Progenitor cell of endocrine pancreas (in vitro differentiated cells): ENCODE results near the gene ANKRD22. TPM values are rescaled to one million over a fixed set of nuclear protein-coding genes. Genes with fewer than 3 reads are reported as not detected.

ENCODE experiments used
- DNase-seq: peaks from one replicate; pipeline ENCODE4 v3.0.0; 2021; ENCODE audit warnings: low spot score; ENCODE audit not compliant: unreplicated experiment
- H3K27ac Mint-ChIP-seq: 2 replicates; pipeline ENCODE4 v1.8.0; 2021; ENCODE audit warnings: mild to moderate bottlenecking, moderate library complexity, mixed read lengths
- H3K27me3 Mint-ChIP-seq: 2 replicates; pipeline ENCODE4 v1.8.0; 2021; ENCODE audit warnings: mixed read lengths
- H3K36me3 Mint-ChIP-seq: 2 replicates; pipeline ENCODE4 v1.8.0; 2022; ENCODE audit warnings: mixed read lengths; ENCODE audit not compliant: insufficient read depth
- H3K4me1 Mint-ChIP-seq: 2 replicates; pipeline ENCODE4 v1.8.0; 2021; ENCODE audit warnings: low read depth, mixed read lengths
- H3K4me3 Mint-ChIP-seq: 2 replicates; pipeline ENCODE4 v1.8.0; 2021; ENCODE audit warnings: low read depth, mild to moderate bottlenecking, moderate library complexity, mixed read lengths
- H3K9me3 Mint-ChIP-seq: 2 replicates; pipeline ENCODE4 v1.8.0; 2021; ENCODE audit warnings: low read depth, mixed read lengths
- total RNA-seq: library from RNA; stranded (reverse); gene quantifications from 2 replicates; pipeline ENCODE4 v1.2.1, GENCODE V29; 2021
- TF ChIP-seq, protein P1 (sequence below): fragments of 200-600 bp; sonication (generic); IDR thresholded peaks from one replicate; pipeline ENCODE4 v1.5.0; 2021; ENCODE audit warnings: antibody characterized with exemption, mild to moderate bottlenecking; ENCODE audit not compliant: unreplicated experiment

The ANKRD22 gene
- total RNA-seq, 1 donor from 2014 or later, result not detected

DNA sequence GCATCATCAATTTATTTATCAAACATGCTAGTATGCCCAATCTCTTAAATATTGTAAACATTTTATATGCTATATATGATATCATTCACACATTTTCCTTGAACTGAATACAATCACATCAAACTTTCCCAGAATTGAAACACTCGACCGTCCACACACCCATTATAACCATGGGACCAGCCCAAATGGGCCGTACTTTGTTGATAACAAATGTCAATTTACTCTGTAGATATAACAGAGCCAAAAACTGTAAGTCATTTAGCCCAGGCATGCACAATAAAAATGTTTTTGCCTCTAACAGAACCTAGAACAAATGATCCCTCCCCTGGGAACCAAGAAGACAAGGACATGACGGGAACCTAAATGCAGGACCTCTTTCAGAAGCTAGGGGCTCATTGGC, 683 bp upstream of the ANKRD22 start:
- Mint-ChIP-seq H3K27ac (no peak overlapping the region), H3K4me1 (peaks cover 5% of the 10 kb centered on the region), H3K4me3 (no peak overlapping the region), H3K36me3 (no peaks in the 10 kb centered on the region), H3K9me3 (no peaks in the 10 kb centered on the region), H3K27me3 (peaks cover 6% of the 10 kb centered on the region)
- TF ChIP-seq, protein P1, sequence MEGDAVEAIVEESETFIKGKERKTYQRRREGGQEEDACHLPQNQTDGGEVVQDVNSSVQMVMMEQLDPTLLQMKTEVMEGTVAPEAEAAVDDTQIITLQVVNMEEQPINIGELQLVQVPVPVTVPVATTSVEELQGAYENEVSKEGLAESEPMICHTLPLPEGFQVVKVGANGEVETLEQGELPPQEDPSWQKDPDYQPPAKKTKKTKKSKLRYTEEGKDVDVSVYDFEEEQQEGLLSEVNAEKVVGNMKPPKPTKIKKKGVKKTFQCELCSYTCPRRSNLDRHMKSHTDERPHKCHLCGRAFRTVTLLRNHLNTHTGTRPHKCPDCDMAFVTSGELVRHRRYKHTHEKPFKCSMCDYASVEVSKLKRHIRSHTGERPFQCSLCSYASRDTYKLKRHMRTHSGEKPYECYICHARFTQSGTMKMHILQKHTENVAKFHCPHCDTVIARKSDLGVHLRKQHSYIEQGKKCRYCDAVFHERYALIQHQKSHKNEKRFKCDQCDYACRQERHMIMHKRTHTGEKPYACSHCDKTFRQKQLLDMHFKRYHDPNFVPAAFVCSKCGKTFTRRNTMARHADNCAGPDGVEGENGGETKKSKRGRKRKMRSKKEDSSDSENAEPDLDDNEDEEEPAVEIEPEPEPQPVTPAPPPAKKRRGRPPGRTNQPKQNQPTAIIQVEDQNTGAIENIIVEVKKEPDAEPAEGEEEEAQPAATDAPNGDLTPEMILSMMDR, result no peak
- no peak for DNase-seq

DNA sequence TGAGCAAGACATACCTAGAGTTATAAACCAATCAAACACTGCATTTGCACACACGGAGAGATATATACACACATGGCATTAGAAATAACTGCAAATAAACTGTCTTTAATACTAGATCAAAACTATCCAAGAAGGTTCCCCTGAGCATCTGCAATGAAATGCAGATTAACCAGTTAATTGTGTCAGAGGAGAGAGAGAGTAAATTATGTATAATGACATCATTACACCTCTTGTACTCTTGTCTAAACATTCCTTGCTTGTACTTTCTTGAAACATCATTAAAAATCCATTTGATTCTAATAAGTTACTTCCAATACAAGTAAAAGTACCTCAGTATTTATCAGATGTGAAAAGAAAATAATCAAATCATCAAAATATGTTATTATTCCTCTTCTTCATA, 932 bp downstream of the ANKRD22 start:
- DNase-seq, result no peak
- no peak overlapping the region for H3K27ac Mint-ChIP-seq
- TF ChIP-seq, protein P1, result no peak
- H3K4me3 Mint-ChIP-seq, result no peak overlapping the region
- H3K9me3 Mint-ChIP-seq, result no peaks in the 10 kb centered on the region
- H3K27me3 Mint-ChIP-seq, result peaks cover 3% of the 10 kb centered on the region
- peaks cover 5% of the 10 kb centered on the region for H3K4me1 Mint-ChIP-seq
- H3K36me3 Mint-ChIP-seq, result no peaks in the 10 kb centered on the region

DNA sequence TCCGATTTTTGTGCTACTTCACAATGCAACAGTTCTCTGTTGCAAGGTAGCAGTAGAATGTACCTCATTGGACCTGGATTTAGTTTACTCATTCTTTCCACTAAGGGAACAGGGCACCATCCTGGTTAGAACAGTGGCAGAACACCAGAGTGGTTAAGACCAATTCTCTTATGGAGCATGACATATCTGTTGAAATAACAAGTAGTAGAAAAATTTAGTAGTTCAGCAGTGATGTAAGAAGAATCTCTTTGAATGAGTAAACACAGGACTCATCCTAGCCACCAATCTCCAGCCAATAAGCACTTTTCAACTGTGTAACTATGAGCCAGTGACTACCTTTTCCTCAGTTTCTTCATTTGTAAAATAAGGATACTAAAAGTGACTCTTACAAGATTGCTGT, 2.4 kb downstream of the ANKRD22 start:
- Mint-ChIP-seq H3K36me3 (no peaks in the 10 kb centered on the region), H3K27me3 (peaks cover 9% of the 10 kb centered on the region), H3K9me3 (no peaks in the 10 kb centered on the region), H3K4me3 (no peak overlapping the region), H3K27ac (no peak overlapping the region), H3K4me1 (peaks cover 5% of the 10 kb centered on the region)
- DNase-seq, result no peak
- TF ChIP-seq, protein P1, result no peak

DNA sequence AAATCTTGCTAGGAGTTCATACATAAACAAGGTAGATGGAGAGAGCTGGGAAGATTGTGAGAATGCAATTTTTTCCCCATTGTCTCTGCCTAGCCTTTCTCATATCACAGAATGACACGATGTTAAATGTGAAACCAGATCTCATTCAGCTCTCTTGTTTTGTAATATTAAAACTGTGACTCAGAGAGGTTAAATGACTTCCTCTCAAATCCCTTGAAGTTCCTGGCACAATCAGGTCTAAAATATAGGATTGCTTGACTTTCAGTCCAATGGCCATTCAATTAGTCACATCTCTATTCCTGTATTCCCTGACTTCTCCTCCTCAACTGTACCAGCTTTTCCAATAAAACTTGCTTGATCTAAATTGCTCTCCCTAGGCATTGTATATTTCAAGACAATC, 3.1 kb downstream of the ANKRD22 start:
- TF ChIP-seq, protein P1, result no peak
- Mint-ChIP-seq H3K36me3 (no peaks in the 10 kb centered on the region), H3K27ac (no peak overlapping the region), H3K4me1 (peaks cover 5% of the 10 kb centered on the region), H3K4me3 (no peak overlapping the region), H3K9me3 (no peaks in the 10 kb centered on the region), H3K27me3 (peaks cover 14% of the 10 kb centered on the region)
- no peak for DNase-seq

DNA sequence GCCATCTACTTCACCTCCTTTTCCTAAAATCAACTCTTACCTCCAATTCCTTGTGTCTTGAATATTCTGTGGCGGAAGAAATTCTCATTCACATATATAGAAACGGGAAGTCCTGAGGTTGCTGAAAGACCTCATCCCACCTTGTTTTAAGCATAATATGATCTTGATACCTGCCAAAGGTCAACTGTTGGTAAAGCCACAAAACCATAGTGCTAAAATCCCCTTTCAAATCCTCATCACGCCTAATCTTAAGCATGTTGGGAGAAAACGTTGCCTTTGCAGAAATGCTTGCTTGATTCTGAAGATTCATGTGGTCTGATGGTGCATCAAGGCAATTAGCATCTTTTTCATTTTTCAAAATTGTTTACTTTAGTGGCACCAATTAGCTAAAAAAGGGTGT, 8.5 kb downstream of the ANKRD22 start:
- no peak for DNase-seq
- Mint-ChIP-seq H3K4me1 (no peaks in the 10 kb centered on the region), H3K4me3 (no peak overlapping the region), H3K9me3 (no peaks in the 10 kb centered on the region), H3K36me3 (no peaks in the 10 kb centered on the region), H3K27me3 (peaks cover 20% of the 10 kb centered on the region), H3K27ac (no peak overlapping the region)
- TF ChIP-seq, protein P1, result no peak
